ENCODE results near the gene GMDS.

DNA sequence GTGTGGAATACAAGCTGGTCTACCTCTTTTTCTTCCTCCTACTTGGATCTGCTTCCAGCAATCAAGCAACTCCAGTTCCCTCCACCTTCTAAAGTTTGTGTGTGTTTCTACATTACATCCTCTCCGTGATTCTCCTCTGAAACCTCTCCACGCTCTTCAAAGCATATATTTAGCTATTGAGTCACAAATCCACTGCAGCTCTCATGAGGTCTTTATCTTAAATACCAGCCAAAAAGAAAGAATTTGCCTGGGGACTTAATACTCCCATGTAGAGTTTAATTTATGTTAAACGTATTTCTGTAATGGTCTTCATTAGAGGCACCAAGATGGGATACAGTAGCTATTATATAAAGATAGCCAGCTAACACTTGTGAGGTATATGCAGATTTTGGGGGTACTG is 557.0 kb downstream of the GMDS start:
- TF ChIP-seq POLR2A (IDR thresholded peaks at IDR 0.05; ENCODE audit: low read depth, low read length) (no peak), POLR2AphosphoS5 (IDR thresholded peaks at IDR 0.05; ENCODE audit: low read depth, low read length) (no peak), TAF1 (IDR thresholded peaks at IDR 0.05; ENCODE audit: borderline replicate concordance, low read depth, low read length) (no peak)

Data from GM12892 (cell line).